Cardiac fibroblast (primary cell): ENCODE data around the gene INPP5B.
A peak's percentile ranks its signal among the peaks of the same experiment; 100 is the strongest.
"Not testable (repeated sequence)": the region's sequence is repeated elsewhere in the genome, so short reads cannot be mapped to it uniquely, and the experiment has no call there.

Source experiments
- DNase-seq, 2 donors: peaks; one replicate each; pipeline versions ENCODE4 v3.0.0 to v3.0.0-alpha.2; 2010; ENCODE audit warnings: low read depth in 2 of 2
- H3K4me3 ChIP-seq, 2 donors: replicated peaks in 1 of 2; 1 replicate in 1 of 2; 2 replicates in 1 of 2; pipeline ENCODE4 v1.5.1; 2011; ENCODE audit warnings: low read depth in 2 of 2, low read length in 2 of 2, mild to moderate bottlenecking in 2 of 2, moderate library complexity in 1 of 2
- TF ChIP-seq, protein P1 (sequence below): IDR thresholded peaks from one replicate; pipeline ENCODE4 v1.5.1; 2011; ENCODE audit warnings: low read depth, mild to moderate bottlenecking, low read length, inconsistent platforms

The INPP5B gene

DNA sequence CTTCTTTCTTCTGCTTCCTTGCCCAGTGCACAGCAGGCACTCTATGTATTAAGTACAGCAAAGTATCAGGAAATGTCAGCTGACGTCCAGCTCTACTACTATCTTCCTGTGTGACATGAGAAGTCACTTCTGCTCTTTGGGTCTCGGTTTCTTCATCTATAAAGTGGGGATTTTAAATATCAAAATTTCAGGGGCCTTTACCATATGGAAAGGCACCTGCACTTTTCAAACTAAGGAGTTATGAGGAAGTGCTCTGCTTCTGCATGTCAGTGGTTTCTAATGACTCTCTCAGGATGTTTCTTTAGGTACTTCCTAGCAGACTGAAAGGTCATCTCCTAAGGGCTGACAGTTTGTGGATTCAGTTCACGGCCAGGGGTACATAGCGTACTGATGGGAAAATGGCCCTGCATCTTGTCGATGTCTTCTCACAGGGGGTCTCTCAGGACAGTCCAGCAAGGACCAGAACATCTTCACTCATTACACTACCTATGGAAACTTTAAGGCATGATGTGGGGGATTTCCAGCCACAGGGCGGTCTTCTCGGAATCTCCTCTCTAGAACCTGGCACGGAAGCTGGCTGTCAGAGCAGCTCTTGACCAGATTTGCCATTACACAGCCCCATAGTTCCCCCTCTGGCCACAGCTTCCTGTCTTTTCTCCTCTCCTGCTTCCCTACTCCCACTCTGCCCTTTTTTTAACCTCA, 45.5 kb downstream of the INPP5B start:
- TF ChIP-seq, protein P1, sequence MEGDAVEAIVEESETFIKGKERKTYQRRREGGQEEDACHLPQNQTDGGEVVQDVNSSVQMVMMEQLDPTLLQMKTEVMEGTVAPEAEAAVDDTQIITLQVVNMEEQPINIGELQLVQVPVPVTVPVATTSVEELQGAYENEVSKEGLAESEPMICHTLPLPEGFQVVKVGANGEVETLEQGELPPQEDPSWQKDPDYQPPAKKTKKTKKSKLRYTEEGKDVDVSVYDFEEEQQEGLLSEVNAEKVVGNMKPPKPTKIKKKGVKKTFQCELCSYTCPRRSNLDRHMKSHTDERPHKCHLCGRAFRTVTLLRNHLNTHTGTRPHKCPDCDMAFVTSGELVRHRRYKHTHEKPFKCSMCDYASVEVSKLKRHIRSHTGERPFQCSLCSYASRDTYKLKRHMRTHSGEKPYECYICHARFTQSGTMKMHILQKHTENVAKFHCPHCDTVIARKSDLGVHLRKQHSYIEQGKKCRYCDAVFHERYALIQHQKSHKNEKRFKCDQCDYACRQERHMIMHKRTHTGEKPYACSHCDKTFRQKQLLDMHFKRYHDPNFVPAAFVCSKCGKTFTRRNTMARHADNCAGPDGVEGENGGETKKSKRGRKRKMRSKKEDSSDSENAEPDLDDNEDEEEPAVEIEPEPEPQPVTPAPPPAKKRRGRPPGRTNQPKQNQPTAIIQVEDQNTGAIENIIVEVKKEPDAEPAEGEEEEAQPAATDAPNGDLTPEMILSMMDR = no peak
- no peak for DNase-seq
- no peak overlapping the region for H3K4me3 ChIP-seq

DNA sequence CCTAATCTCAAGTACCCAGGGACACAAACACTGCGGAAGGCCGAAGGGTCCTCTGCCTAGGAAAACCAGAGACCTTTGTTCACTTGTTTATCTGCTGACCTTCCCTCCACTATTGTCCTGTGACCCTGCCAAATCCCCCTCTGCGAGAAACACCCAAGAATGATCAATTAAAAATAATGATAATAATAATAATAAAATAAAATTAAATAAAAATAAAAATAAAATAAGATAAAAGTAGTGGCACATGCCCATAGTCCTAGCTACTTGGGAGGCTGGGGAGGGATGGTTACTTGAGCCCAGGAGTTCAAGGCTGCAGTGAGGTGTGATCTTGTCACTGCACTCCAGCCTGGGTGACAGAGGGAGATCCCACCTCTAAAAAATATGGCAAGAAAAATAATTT, 49.3 kb downstream of the INPP5B start:
- H3K4me3 ChIP-seq, DNase-seq: not testable (repeated sequence)

DNA sequence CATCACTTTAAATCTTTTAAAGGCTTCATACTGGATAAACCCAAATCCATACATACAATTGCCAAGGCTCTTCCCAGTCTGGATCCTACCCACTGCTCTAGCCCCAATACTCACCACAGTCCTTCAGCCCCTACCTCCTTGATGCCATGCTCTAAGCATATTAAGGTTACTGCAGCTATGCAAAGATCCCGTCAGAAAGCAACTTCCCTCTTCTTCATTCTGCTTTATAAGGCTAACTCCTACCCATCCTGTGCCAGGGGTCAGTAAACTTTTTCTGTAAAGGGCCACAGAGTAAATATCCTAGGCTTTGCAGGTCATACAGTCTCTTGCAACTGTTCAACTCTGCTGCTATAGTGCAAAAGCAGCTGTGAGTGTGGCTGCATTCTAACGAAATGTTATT, 53.2 kb downstream of the INPP5B start:
- TF ChIP-seq, protein P1 = no peak
- no peak for DNase-seq
- no peak overlapping the region for H3K4me3 ChIP-seq

DNA sequence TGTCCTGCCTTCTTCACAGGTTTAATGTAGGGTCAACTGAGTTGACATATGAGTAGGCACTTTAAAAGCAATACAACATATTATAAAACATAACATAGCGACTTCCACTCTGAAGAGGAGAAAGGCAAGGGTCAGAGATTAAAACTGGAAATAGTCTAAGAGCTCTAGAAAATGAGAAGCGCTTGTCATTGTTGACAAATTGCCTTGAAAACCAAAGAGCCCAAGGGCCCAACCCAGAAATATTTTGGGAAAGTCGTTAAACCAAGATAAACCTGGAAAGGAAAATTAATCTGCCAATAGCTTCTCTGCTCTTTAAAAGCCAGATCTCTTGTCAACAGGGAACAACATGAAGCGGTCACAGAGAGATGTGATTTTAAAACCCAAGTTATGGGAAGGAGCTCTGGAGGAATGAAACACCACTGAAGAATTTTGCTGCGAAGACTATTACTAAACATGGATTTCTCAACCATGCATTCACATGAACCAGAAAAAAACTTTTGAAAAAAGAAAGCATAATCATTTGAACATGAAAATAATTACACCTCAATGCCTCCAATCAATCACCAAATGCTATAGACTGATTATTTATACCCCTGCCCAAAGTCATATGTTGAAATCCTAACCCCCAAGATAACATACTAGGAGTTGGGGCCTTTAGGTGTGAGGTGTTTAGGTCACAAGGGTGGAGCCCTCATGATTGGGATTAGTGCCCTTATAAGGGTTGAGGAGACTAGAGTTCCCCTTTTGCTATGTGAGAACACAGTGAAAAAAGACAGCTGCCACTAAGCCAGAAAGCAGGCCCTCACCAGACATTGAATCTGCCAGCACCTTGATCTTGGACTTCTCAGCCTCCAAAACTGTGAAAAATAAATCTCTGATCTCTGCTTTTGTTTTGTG, 54.5 kb downstream of the INPP5B start:
- TF ChIP-seq, protein P1 = no peak
- no peak overlapping the region for H3K4me3 ChIP-seq
- DNase-seq = peak; percentile 40 to 77

DNA sequence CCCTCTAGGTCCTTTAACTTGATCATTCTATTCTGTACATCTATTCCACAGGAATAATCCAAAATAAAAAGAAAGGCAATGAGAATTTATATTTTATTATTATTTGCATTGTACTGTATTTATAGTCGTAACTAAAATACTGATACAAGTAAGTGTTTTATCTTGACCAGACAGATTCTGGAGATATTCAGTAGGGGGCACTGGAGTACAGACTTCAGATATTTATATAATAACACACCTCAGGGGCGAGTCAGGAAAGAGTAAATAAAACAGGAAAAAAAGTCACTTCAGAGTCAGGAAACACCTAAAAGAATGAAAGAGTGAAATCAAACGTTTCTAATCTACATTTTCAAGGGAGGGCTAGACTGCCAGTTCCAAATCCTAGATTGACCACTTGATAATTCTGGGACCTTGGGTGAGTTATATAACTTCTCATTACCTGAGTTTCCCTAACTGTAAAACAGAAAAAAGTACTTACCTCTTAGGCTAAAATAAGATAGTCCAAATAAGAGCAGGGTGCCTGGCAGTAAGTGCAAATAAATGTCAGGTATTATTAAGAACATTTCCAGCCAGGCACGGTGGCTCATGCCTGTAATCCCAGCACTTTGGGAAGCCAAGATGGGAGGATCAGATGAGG, 56.4 kb downstream of the INPP5B start:
- DNase-seq = peak; percentile 48 to 68
- H3K4me3 ChIP-seq = no peak overlapping the region
- TF ChIP-seq, protein P1 = peak; percentile 47

DNA sequence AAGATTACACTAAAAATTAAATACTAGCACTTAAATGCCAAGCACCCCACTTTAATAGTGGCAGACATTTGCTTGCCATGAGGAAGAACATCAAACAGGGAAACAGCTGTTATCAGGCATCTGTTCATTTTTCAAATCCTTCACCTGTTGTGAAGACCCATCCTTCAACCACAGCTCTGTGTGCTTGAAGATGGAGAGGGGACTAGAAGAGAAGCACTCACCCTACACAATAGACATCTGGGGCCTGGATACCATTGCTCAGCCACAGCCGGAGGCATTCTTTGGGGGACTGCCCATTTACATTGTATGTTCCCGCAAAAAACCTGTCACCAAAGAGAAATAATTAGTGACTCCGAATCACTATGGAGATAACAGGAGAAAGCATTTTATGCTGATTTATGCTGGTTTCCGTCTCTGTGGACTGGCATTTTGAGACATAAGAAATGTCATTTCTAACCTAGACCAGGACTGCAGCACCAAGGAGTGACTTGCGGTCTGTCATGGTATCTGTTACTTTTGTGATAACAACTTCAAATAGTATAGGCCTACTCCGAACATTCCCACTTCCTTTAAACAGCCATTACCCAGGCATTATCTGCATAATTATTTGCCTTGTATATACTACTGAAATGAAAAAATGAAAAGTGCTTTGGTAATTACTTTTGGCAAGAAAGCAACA, 58.7 kb downstream of the INPP5B start:
- no peak overlapping the region for H3K4me3 ChIP-seq
- TF ChIP-seq, protein P1 = no peak
- DNase-seq = no peak
